HFFc6 (cell line): ENCODE data around the gene LPAR3. TPM values are rescaled to one million over a fixed set of nuclear protein-coding genes. Genes with fewer than 3 reads are reported as not detected.

Source experiments
- DNase-seq: peaks from one replicate; pipeline ENCODE4 v3.0.0-alpha.2; 2018
- H3K27ac Mint-ChIP-seq: 2 replicates; pipeline ENCODE4 v1.8.0; 2020; ENCODE audit warnings: mild to moderate bottlenecking, mixed read lengths
- H3K27me3 Mint-ChIP-seq: 2 replicates; pipeline ENCODE4 v1.8.0; 2021; ENCODE audit warnings: mild to moderate bottlenecking, moderate library complexity, mixed read lengths; ENCODE audit not compliant: insufficient read depth
- H3K36me3 Mint-ChIP-seq: 2 replicates; pipeline ENCODE4 v1.8.0; 2021; ENCODE audit warnings: low read depth, mixed read lengths
- H3K4me1 Mint-ChIP-seq: 2 replicates; pipeline ENCODE4 v1.8.0; 2020; ENCODE audit warnings: low read depth, mixed read lengths
- H3K4me3 Mint-ChIP-seq: 2 replicates; pipeline ENCODE4 v1.8.0; 2020; ENCODE audit warnings: mild to moderate bottlenecking, moderate library complexity, mixed read lengths
- H3K9me3 Mint-ChIP-seq: 2 replicates; pipeline ENCODE4 v1.8.0; 2020; ENCODE audit warnings: mild to moderate bottlenecking, mixed read lengths
- CTCF ChIP-seq: fragments of 200-600 bp; sonication (generic); IDR thresholded peaks from 2 replicates; pipeline ENCODE4 v1.5.0; 2021; ENCODE audit warnings: antibody characterized with exemption, mild to moderate bottlenecking
- total RNA-seq, 6 experiments: library from RNA; stranded (reverse); fragmentation: NEBNext Ultra II Directional; extraction: Animal tissue kit (Norgen Biotek cat#: 25700); gene quantifications; 2 replicates in 1 of 6; 3 replicates in 5 of 6; pipeline ENCODE4 v1.2.3, GENCODE V29; 2021

Gene LPAR3
- total RNA-seq, 6 experiments from 2014 or later = 0.28 to 3.1 (median 2.0) TPM

DNA sequence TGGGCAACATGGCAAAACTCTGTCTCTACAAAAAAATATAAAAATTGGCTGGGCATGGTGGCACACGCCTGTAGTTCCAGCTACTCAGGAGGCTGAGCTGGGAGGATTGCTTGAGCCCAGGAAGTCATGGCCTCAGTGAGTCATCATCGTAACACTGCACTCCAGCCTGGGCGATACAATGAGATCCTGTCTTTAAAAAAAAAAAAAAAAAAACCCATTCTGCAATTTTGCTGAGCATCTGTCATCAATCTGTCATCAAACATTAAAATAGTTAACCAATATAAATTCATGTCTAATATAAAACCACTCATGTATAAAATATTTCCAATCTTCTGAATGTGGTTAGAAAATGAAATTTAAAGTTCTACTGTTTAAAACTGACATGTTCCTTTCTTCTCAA, 56.9 kb downstream of the LPAR3 start:
- Mint-ChIP-seq H3K27ac (no peak overlapping the region), H3K4me1 (peaks cover 36% of the 10 kb centered on the region), H3K4me3 (no peak overlapping the region)

GRCh38 chr1:84835169-84835568, 57.8 kb downstream of the LPAR3 start:
- no peak overlapping the region for H3K27ac Mint-ChIP-seq
- DNase-seq = no peak

More for the DNA sequence above, 56.9 kb downstream of the LPAR3 start:
- Mint-ChIP-seq H3K9me3 (no peaks in the 10 kb centered on the region), H3K36me3 (peaks cover 4% of the 10 kb centered on the region; the same call in 1 of the 2 replicates), H3K27me3 (peaks cover 5% of the 10 kb centered on the region; the same call in 1 of the 2 replicates)
- TF ChIP-seq CTCF = no peak
- peak; percentile 21 for DNase-seq

DNA sequence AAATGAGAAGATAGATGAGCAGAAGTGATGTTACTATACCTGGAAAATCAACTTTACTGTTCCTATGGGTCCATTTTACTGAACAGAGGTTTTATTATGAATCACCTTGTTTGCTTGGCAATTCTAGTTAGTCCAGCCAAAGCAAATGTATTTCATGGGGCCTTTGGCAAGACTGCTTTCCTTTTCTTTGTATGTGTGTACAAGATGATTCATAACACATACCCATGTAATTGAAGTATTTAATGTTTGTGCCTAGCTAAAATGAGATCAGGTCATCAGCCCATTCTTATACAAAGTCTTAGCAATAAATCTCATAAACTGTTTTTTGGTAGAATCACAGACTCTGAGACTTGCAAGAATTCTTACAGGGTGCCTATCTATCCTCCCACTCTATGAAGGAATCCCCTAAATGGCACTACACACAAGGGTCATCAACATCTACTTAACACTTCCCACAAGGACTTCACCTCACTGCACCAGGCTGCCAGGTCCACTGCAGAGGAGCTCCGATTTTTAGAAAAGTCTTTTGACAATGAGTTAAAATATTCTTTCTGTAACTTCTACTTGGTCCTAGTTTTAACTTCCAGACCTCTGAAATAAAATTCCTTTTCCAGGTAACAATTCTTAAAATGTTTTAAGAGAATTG, 58.5 kb downstream of the LPAR3 start:
- peaks cover 4% of the 10 kb centered on the region; the same call in 1 of the 2 replicates for H3K36me3 Mint-ChIP-seq
- TF ChIP-seq CTCF = no peak
- peaks cover 28% of the 10 kb centered on the region for H3K4me1 Mint-ChIP-seq
- H3K4me3 Mint-ChIP-seq = no peak overlapping the region
- peak; percentile 63 for DNase-seq
- peaks cover 7% of the 10 kb centered on the region for H3K27me3 Mint-ChIP-seq
- H3K9me3 Mint-ChIP-seq = no peaks in the 10 kb centered on the region
- H3K27ac Mint-ChIP-seq = no peak overlapping the region

More at GRCh38 chr1:84835169-84835568, 57.8 kb downstream of the LPAR3 start:
- H3K4me3 Mint-ChIP-seq = no peak overlapping the region
- H3K36me3 Mint-ChIP-seq = peaks cover 4% of the 10 kb centered on the region; the same call in 1 of the 2 replicates
- H3K9me3 Mint-ChIP-seq = no peaks in the 10 kb centered on the region
- peaks cover 5% of the 10 kb centered on the region; the same call in 1 of the 2 replicates for H3K27me3 Mint-ChIP-seq
- H3K4me1 Mint-ChIP-seq = peaks cover 30% of the 10 kb centered on the region
- no peak for TF ChIP-seq CTCF

- Mint-ChIP-seq H3K4me3 (no peak overlapping the region), H3K9me3 (no peaks in the 10 kb centered on the region), H3K4me1 (peaks cover 28% of the 10 kb centered on the region), H3K36me3 (no peaks in the 10 kb centered on the region), H3K27me3 (peaks cover 4% of the 10 kb centered on the region), H3K27ac (no peak overlapping the region)
- TF ChIP-seq CTCF = no peak
- no peak for DNase-seq
Observed at GRCh38 chr1:84833194-84833593, 59.8 kb downstream of the LPAR3 start.

- no peaks in the 10 kb centered on the region for H3K9me3 Mint-ChIP-seq
- H3K4me3 Mint-ChIP-seq = no peak overlapping the region
- peaks cover 17% of the 10 kb centered on the region for H3K4me1 Mint-ChIP-seq
- no peak for DNase-seq
- TF ChIP-seq CTCF = no peak
- no peaks in the 10 kb centered on the region for H3K36me3 Mint-ChIP-seq
- no peak overlapping the region for H3K27ac Mint-ChIP-seq
- peaks cover 4% of the 10 kb centered on the region for H3K27me3 Mint-ChIP-seq
Observed at GRCh38 chr1:84830136-84830535, 62.9 kb downstream of the LPAR3 start.
